ENCODE data around the gene RNF223.
"Not testable (repeated sequence)": the region's sequence is repeated elsewhere in the genome, so short reads cannot be mapped to it uniquely, and the experiment has no call there.

RNF223 gene

GRCh38 chr1:1080951-1081310, 6.8 kb upstream of the RNF223 start:
- Histone ChIP-seq H3K4me1 (ENCODE audit: insufficient read depth, low read length, severe bottlenecking) (no peaks in the 10 kb centered on the region), H2AFZ (ENCODE audit: low read length) (no peak overlapping the region), H3K4me2 (ENCODE audit: low read length) (no peak overlapping the region), H3K27ac (ENCODE audit: low read depth, low read length, poor library complexity, severe bottlenecking) (no peak overlapping the region), H3K9me2 (ENCODE audit: low read depth, low read length) (no peaks in the 10 kb centered on the region), H4K20me1 (ENCODE audit: insufficient read depth, low read length) (no peaks in the 10 kb centered on the region), H3K9ac (ENCODE audit: low read length) (no peak overlapping the region), H3K27me3 (ENCODE audit: insufficient read depth, low read length) (no peaks in the 10 kb centered on the region), H3K9me3 (ENCODE audit: low read length) (no peaks in the 10 kb centered on the region), H3K79me2 (ENCODE audit: insufficient read depth, low read length) (no peaks in the 10 kb centered on the region), H3F3A (ENCODE audit: insufficient read depth, low read length) (no peaks in the 10 kb centered on the region), H3K4me3 (ENCODE audit: low read depth, low read length, poor library complexity, severe bottlenecking) (no peak overlapping the region), H3K36me3 (ENCODE audit: insufficient read depth, low read length) (no peaks in the 10 kb centered on the region)
- TF ChIP-seq CTCF (IDR thresholded peaks at IDR 0.05; ENCODE audit: low read length): no peak
- TF ChIP-seq EZH2 (IDR thresholded peaks at IDR 0.05; ENCODE audit: borderline replicate concordance, low read length): no peak

GRCh38 chr1:1080122-1080757, 6.1 kb upstream of the RNF223 start:
- TF ChIP-seq CTCF (IDR thresholded peaks at IDR 0.05; ENCODE audit: low read length): no peak
- no peak for TF ChIP-seq EZH2 (IDR thresholded peaks at IDR 0.05; ENCODE audit: borderline replicate concordance, low read length)
- Histone ChIP-seq H3K9me2 (ENCODE audit: low read depth, low read length) (no peaks in the 10 kb centered on the region), H3K9me3 (ENCODE audit: low read length) (no peaks in the 10 kb centered on the region), H3K27me3 (ENCODE audit: insufficient read depth, low read length) (no peaks in the 10 kb centered on the region), H3K4me2 (ENCODE audit: low read length) (no peak overlapping the region), H3K4me3 (ENCODE audit: low read depth, low read length, poor library complexity, severe bottlenecking) (no peak overlapping the region), H3K9ac (ENCODE audit: low read length) (no peak overlapping the region), H3K4me1 (ENCODE audit: insufficient read depth, low read length, severe bottlenecking) (no peaks in the 10 kb centered on the region), H4K20me1 (ENCODE audit: insufficient read depth, low read length) (no peaks in the 10 kb centered on the region), H3K27ac (ENCODE audit: low read depth, low read length, poor library complexity, severe bottlenecking) (no peak overlapping the region), H3F3A (ENCODE audit: insufficient read depth, low read length) (no peaks in the 10 kb centered on the region), H2AFZ (ENCODE audit: low read length) (no peak overlapping the region), H3K36me3 (ENCODE audit: insufficient read depth, low read length) (no peaks in the 10 kb centered on the region), H3K79me2 (ENCODE audit: insufficient read depth, low read length) (no peaks in the 10 kb centered on the region)

GRCh38 chr1:1079408-1080121, 5.5 kb upstream of the RNF223 start:
- H3K79me2 ChIP-seq (ENCODE audit: insufficient read depth, low read length): no peaks in the 10 kb centered on the region
- TF ChIP-seq CTCF (IDR thresholded peaks at IDR 0.05; ENCODE audit: low read length) (no peak), EZH2 (IDR thresholded peaks at IDR 0.05; ENCODE audit: borderline replicate concordance, low read length) (no peak)
- no peaks in the 10 kb centered on the region for H3K4me1 ChIP-seq (ENCODE audit: insufficient read depth, low read length, severe bottlenecking)
- H2AFZ ChIP-seq (ENCODE audit: low read length): no peak overlapping the region
- H3K36me3 ChIP-seq (ENCODE audit: insufficient read depth, low read length): no peaks in the 10 kb centered on the region
- no peak overlapping the region for H3K27ac ChIP-seq (ENCODE audit: low read depth, low read length, poor library complexity, severe bottlenecking)
- no peak overlapping the region for H3K4me2 ChIP-seq (ENCODE audit: low read length)
- H3F3A ChIP-seq (ENCODE audit: insufficient read depth, low read length): no peaks in the 10 kb centered on the region
- H3K9ac ChIP-seq (ENCODE audit: low read length): no peak overlapping the region
- no peaks in the 10 kb centered on the region for H4K20me1 ChIP-seq (ENCODE audit: insufficient read depth, low read length)
- no peak overlapping the region for H3K4me3 ChIP-seq (ENCODE audit: low read depth, low read length, poor library complexity, severe bottlenecking)
- H3K9me2 ChIP-seq (ENCODE audit: low read depth, low read length): no peaks in the 10 kb centered on the region
- H3K27me3 ChIP-seq (ENCODE audit: insufficient read depth, low read length): no peaks in the 10 kb centered on the region
- no peaks in the 10 kb centered on the region for H3K9me3 ChIP-seq (ENCODE audit: low read length)

GRCh38 chr1:1077396-1077795, 3.3 kb upstream of the RNF223 start:
- H3K9me3 ChIP-seq (ENCODE audit: low read length); H4K20me1 ChIP-seq (ENCODE audit: insufficient read depth, low read length); H3K9me2 ChIP-seq (ENCODE audit: low read depth, low read length); H3F3A ChIP-seq (ENCODE audit: insufficient read depth, low read length); H3K4me2 ChIP-seq (ENCODE audit: low read length); H3K27ac ChIP-seq (ENCODE audit: low read depth, low read length, poor library complexity, severe bottlenecking); H3K9ac ChIP-seq (ENCODE audit: low read length); H3K79me2 ChIP-seq (ENCODE audit: insufficient read depth, low read length); H2AFZ ChIP-seq (ENCODE audit: low read length); H3K36me3 ChIP-seq (ENCODE audit: insufficient read depth, low read length); H3K4me3 ChIP-seq (ENCODE audit: low read depth, low read length, poor library complexity, severe bottlenecking); H3K4me1 ChIP-seq (ENCODE audit: insufficient read depth, low read length, severe bottlenecking): not testable (repeated sequence)
- peaks cover 10% of the 10 kb centered on the region; the same call in 1 of the 2 replicates for H3K27me3 ChIP-seq (ENCODE audit: insufficient read depth, low read length)

Measured in OCI-LY1 (cell line).